ENCODE data around the gene FSD1L. TPM values are rescaled to one million over a fixed set of nuclear protein-coding genes. Genes with fewer than 3 reads are reported as not detected.

FSD1L gene
- total RNA-seq, 4 donors from 2014 or later = 1.8 to 19.1 (median 8.3) TPM

DNA sequence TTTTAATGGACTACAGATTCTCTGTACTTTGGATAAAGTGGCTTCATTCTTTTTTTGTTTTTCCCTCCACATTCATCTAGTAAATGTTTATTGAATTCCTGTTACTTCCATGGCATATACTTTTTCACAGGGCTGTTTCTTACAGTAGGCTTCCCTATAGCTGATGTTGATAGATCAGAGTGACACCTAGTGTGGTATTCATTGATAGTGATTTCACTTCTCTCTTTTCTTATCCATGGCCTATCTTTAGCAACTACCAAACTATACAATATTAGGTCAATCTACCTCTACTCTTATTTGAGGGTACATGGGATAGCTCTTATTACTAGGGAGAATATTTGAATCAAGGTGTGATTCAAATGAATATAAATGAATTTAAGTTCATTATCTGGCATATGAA is 35.8 kb downstream of the FSD1L start:
- Histone ChIP-seq H3K9me3 (no peaks in the 10 kb centered on the region), H3K4me3 (no peak overlapping the region), H3K27ac (no peak overlapping the region), H3K4me1 (no peaks in the 10 kb centered on the region), H3K27me3 (no peaks in the 10 kb centered on the region), H3K36me3 (peaks cover 0 to 4% of the 10 kb centered on the region in 2 donors)
- DNase-seq = no peak
- intact Hi-C loops (cut with DNase I; ENCODE audit: low total_unique reads) = no loop called here
- TF ChIP-seq POLR2A (IDR thresholded peaks at IDR 0.05) = no peak
- TF ChIP-seq, protein P1, sequence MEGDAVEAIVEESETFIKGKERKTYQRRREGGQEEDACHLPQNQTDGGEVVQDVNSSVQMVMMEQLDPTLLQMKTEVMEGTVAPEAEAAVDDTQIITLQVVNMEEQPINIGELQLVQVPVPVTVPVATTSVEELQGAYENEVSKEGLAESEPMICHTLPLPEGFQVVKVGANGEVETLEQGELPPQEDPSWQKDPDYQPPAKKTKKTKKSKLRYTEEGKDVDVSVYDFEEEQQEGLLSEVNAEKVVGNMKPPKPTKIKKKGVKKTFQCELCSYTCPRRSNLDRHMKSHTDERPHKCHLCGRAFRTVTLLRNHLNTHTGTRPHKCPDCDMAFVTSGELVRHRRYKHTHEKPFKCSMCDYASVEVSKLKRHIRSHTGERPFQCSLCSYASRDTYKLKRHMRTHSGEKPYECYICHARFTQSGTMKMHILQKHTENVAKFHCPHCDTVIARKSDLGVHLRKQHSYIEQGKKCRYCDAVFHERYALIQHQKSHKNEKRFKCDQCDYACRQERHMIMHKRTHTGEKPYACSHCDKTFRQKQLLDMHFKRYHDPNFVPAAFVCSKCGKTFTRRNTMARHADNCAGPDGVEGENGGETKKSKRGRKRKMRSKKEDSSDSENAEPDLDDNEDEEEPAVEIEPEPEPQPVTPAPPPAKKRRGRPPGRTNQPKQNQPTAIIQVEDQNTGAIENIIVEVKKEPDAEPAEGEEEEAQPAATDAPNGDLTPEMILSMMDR (IDR thresholded peaks at IDR 0.05) = no peak

DNA sequence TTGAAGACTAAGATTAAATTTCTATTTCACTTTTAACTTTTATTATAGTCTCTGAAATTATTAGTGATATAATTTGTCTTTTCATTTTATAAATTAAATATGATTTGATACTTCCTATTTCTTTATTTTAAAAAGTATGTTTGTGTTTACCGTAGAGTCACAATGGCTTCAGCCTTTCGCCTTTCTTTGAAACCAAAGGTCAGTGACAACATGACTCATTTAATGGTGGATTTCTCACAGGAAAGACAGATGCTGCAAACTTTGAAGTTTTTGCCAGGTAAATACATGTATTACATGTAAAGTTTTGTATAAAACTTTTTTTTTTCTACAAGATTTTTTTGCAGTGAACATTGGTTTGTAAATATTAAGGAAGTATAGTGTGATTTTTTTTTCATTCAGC is 36.4 kb downstream of the FSD1L start:
- Histone ChIP-seq H3K27me3 (no peaks in the 10 kb centered on the region), H3K27ac (no peak overlapping the region), H3K4me3 (no peak overlapping the region), H3K9me3 (no peaks in the 10 kb centered on the region), H3K36me3 (peaks cover 0 to 4% of the 10 kb centered on the region in 2 donors), H3K4me1 (no peaks in the 10 kb centered on the region)
- intact Hi-C loops (cut with DNase I; ENCODE audit: low total_unique reads) = no loop called here
- no peak for DNase-seq
- TF ChIP-seq, protein P1 (IDR thresholded peaks at IDR 0.05) = no peak
- no peak for TF ChIP-seq POLR2A (IDR thresholded peaks at IDR 0.05)

- no peaks in the 10 kb centered on the region for H3K4me1 ChIP-seq
- no peak overlapping the region for H3K4me3 ChIP-seq
- no peaks in the 10 kb centered on the region for H3K9me3 ChIP-seq
- H3K27me3 ChIP-seq = no peaks in the 10 kb centered on the region
- no peak for DNase-seq
- no peak overlapping the region for H3K27ac ChIP-seq
- peaks cover 0 to 4% of the 10 kb centered on the region in 2 donors for H3K36me3 ChIP-seq
- intact Hi-C loops (cut with DNase I; ENCODE audit: low total_unique reads) = no loop called here
- TF ChIP-seq POLR2A (IDR thresholded peaks at IDR 0.05) = no peak
- TF ChIP-seq, protein P1 (IDR thresholded peaks at IDR 0.05) = no peak
Measured at GRCh38 chr9:105485131-105485530, 37.3 kb downstream of the FSD1L start.

GRCh38 chr9:105496826-105497225 is 49.0 kb downstream of the FSD1L start:
- H3K36me3 ChIP-seq = no peaks in the 10 kb centered on the region
- TF ChIP-seq, protein P1 (IDR thresholded peaks at IDR 0.05) = no peak
- no peak for TF ChIP-seq POLR2A (IDR thresholded peaks at IDR 0.05)
- no peak overlapping the region for H3K27ac ChIP-seq
- intact Hi-C loops (cut with DNase I; ENCODE audit: low total_unique reads) = no loop called here
- no peaks in the 10 kb centered on the region for H3K4me1 ChIP-seq
- H3K27me3 ChIP-seq = no peaks in the 10 kb centered on the region
- H3K9me3 ChIP-seq = no peaks in the 10 kb centered on the region
- no peak overlapping the region for H3K4me3 ChIP-seq
- DNase-seq = no peak

GRCh38 chr9:105497704-105498103 is 49.9 kb downstream of the FSD1L start:
- no peak overlapping the region for H3K27ac ChIP-seq
- no peaks in the 10 kb centered on the region for H3K4me1 ChIP-seq
- no peaks in the 10 kb centered on the region for H3K36me3 ChIP-seq
- no peak for DNase-seq
- no peak overlapping the region for H3K4me3 ChIP-seq
- intact Hi-C loops (cut with DNase I; ENCODE audit: low total_unique reads) = no loop called here
- H3K9me3 ChIP-seq = no peaks in the 10 kb centered on the region
- no peaks in the 10 kb centered on the region for H3K27me3 ChIP-seq
- TF ChIP-seq, protein P1 (IDR thresholded peaks at IDR 0.05) = no peak
- TF ChIP-seq POLR2A (IDR thresholded peaks at IDR 0.05) = no peak
